ENCODE data around the gene NTRK3.
A peak's percentile ranks its signal among the peaks of the same experiment; 100 is the strongest.
"Not testable (repeated sequence)": the region's sequence is repeated elsewhere in the genome, so short reads cannot be mapped to it uniquely, and the experiment has no call there.

Gene NTRK3

DNA sequence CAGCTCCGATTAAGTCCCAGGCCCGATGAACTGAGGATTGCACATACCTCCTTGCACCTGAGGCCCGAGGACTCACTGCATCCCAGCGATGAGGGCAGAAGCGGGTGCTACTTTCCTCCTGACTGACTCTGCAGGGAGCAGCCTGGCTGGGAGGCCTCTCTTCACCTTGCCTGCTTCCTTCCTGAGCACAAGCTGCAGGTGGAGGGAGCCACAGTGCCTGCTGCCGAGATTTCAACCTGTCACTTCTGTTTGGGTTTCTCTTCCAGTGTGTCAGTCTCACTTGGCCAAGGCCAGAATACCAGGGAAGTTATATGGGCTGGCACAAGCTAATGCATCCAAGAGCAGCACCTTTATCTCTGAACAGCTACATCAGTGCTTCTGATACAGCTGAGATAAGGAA is 185.4 kb downstream of the NTRK3 start:
- DNase-seq, result no peak

- no peak for DNase-seq
Measured at GRCh38 chr15:88069561-88069960, 187.0 kb downstream of the NTRK3 start.

GRCh38 chr15:88067331-88067685 is 189.2 kb downstream of the NTRK3 start:
- no peak for DNase-seq

DNA sequence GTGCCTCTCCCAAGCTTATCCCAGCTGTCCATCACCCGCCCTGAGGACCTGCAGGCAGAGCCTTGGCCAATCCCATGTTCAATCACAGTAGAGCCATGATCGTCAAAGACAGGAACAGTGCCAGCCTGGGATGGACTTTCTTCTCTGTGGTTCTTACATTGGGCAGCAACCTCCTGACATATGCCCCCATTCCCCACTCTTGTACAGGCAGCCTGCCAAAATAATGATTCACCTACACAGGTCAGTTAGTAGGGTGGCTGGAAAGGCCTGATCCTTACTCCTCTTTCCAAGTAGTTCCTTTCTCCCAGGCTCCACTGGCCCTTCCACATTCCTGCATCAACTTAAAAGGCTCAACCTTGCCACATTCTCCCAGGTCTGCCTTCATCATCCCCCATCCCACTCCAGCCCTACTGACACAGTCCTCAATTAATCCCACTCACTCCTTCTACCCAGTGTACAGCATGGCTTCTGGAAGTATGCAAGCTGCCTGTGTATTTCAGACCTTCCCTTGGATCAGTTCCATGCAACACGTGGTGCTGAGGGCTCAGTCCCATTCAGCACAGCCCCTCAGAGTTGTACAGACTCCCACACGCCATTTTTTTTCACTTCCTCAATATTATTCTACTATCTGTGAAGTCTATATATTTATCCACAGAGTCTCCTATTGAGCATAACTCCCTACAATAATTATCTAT is 189.8 kb downstream of the NTRK3 start:
- DNase-seq, result peak; percentile 86

- no peak for DNase-seq
Measured at GRCh38 chr15:88061452-88061851, 195.1 kb downstream of the NTRK3 start.

DNA sequence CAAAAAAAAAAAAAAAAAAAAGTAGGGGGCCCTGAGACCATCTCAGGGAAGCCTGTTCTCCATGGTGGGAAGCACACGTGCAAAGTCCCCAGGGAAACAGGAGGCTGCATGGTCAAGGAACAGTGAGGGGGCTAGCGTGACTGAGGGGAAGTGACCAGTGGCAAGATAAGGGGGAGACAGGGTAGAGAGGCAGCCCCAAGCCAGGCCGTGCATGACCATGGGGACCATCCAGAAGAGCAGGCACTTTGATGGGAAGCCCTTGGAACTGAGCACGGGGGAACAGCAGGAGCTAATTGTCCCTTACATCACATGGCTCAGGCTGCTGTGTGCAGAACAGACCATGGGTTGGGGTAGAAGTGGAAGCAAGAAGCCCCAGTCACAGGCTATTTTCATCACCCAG is 196.2 kb downstream of the NTRK3 start:
- DNase-seq, result no peak

DNA sequence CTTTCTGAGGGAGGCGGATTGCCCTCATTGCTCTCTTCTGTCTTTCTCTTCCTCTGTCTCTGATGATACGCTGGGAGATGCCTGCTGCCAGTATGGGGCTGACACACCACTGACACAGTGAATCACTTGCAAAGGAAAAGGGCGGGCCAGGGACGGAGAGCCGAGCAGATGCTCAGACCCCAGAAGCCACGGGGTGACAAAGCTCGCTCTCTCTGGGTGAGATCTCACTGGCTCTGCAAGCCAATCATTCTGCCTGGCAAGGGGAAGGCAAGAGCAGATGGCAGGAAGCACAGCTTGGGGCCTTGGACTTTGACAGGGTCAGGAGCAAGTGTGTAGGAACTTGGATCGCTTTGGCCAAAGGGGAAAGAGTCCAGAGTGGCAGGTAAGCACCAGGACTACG is 198.7 kb downstream of the NTRK3 start:
- no peak for DNase-seq

DNA sequence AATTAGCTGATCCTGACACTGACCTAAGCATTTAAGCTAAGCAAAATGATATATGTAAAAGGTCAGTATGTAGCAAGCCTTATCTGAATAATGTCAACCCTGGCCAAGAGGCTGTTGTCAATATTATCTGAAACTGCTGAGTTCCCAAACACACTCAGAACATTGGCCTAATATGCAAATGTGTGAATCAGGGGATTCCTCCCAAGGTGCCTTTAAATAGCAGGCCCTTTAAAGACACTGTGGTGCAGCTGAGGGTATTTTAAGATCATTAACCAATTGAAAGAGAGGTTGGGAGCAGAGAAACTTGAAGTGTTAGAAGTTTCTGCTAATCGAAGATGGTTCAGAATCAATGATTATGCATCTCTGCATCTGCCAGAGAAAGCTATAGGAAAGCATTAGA is 207.0 kb downstream of the NTRK3 start:
- DNase-seq, result no peak

DNA sequence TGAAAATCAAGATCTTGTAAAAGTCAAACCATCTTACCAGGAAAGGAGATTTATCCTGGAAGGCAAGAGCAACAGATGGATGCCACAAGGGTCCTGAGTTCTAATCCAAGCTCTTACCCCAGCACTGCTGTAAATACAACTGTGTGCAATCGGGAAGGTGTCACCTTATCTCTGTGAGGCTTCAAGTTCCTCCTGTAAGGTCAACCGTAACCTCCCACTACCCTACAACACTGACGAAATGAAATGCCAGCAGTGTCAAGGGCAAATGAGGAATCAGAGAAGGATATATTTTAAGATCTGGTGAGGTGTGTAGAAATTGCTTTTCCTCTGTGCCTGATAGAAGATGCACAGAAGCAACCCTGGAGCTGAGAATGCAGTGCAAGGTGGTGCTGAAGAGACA is 207.8 kb downstream of the NTRK3 start:
- no peak for DNase-seq

DNA sequence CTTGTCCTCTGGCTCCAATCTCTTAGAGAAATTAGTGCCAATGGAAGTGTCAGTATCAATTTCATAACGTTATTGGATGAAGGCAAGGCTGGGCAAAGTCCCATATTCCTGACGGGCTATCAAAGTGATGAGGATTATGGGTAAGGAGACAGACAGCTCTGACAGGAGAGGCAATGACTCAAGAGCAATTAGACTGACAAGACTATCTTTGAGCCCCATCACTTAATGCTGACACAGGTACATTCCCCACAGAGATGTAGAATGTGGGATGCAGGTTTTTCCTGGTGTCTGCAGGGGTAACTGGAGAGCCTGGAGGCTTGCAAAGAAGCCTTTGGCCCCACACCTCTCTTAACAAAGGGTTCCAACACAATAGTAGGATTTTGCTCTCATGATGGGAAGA is 208.3 kb downstream of the NTRK3 start:
- no peak for DNase-seq

DNA sequence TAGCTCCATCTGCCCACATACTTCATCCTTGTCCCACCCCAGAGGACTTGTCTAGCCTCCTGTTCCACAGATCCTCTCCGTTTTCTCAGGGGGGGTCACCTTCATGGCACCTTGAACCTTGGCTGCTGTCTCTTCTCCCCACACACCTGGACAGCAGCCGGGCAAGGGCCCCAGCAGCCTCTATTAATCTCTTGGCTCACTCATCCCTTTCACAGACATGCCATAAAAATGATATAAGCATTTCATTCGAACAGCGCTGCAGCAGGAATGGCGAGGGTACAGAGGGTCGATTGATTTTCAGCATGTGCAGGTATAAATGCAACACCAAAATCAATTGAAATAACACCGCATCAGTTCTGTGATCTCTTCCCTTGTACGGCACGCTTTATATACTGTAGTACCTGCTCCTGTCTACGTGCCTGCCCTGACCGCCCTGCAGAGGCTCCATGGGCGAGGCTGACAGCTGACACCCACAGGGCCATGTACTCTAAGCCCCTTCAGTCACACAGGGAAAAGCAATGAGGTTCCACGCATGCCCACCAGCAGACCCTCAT is 209.9 kb downstream of the NTRK3 start:
- DNase-seq, result no peak

DNA sequence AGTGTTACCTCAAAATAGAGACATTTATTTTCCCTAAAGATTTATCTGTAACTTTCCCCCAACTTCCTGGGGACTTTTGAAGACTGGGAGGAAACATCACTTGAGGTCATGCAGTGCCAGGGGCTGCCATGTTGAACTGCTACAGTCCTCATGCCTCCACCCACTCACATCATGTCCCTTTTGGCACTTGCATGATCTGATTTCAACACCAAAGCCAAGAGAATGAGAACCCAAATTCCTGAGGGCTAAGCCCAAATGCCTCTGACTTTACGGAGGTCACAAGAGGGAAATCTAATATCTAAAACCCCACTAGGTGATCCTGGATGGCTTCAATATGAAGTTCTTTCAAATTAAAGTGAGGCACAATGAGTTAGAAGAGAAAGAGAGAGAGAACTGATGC is 213.1 kb downstream of the NTRK3 start:
- DNase-seq, result no peak

- DNase-seq, result no peak
Measured at GRCh38 chr15:88042047-88042446, 214.5 kb downstream of the NTRK3 start.

DNA sequence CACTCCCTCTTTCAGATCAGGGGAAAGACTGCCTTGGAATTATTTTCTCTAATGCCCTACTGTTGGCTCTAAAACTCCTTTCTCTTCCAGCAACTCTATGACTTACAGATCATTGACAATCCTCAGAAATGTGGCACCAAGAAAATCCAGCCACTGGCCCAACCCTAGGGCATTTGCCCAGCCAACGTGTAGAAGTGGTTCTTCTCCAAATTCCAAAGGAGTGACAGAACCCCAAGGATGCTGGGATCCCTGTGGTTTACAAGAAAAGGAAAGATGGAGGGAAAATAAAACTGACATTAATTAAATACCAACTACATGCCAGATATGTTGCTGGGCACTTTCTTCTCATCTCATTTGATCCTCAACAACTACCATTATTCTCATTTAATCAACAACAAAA is 216.0 kb downstream of the NTRK3 start:
- no peak for DNase-seq

DNA sequence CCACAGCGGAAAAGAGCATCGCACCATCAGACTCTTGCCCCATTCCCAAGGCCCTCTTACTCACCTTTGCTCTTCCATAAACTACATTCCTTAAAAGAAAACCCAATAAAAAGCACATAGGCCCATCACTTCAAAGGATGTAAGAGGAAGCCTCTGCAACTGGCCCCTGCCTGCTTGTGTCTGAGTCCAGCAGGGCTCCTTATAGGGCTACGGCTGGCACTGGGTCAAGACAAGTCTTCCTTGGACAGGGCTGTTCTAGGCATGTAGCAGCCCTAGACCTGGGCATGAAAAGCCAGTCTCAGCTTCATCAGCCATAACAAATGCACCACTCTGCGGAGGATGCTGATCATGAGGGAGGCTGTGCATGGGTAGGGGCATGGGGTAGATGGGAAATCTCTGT is 218.3 kb downstream of the NTRK3 start:
- DNase-seq, result peak; percentile 60

DNA sequence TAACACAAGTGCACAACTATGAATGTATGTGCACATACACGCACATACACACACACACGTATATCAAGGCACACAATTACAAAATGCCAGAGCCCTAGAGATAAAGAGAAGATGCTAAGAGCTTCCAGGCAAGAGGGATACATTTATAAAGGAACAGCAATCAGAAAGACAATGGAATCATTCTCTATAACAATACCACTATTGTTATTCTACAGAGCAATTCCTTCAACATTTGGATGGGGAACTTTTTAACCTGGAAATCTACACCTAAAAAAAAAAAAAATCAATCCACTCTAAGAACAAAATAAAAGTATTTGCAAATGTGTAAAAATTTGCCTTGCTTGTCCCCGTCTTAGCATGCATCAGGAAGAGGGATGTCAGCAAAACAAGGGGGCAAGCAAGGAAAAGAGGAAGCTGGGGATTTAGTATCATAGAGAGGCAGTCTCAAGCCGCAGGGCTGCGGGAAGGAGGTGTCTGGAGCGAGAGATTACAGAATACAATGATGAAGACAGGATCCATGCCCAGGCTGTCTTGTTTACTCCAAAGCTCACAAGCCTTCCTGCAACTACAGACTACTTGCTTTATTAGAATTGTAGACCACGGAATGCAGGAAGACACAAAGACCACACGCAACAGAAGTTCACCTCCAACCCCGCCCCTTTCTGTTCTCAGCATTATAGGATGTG is 220.2 kb downstream of the NTRK3 start:
- DNase-seq, result peak; percentile 63

DNA sequence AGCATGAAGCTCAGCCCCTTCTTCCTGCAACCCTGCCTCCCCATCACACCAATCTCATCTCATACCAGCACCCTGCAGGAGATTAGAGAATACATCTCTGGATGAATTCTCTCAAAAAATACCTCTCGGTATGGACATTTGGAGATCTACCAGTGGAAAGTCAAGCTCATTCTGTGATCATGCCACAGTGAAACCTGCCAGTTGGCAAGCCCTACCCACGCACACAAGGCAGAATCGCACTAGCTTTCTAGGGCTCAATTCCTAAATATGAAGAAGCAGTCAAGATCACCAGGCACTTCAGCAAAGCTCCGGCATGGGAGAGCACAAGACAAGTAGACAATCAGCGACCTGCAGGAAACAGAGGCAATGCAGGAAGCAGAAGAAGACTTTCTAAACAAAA is 221.2 kb downstream of the NTRK3 start:
- no peak for DNase-seq

DNA sequence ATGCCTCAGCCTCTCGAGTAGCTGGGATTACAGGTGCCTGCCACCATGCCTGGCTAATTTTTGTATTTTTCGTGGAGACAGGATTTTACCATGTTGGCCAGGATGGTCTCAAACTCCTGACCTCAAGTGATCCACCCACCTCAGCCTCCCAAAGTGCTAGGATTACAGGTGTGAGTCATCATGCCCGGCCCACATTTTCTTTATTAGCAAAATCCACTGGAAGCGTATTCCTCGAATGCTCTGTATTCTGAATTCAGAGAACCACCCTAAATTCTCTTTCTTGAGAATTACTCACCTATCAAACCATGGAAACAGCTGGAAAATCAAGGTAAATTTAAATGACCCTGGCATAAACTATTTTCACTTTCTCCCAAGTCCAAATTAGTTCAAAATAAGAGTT is 223.1 kb downstream of the NTRK3 start:
- DNase-seq, result not testable (repeated sequence)

- DNase-seq, result no peak
Measured at GRCh38 chr15:88032787-88033186, 223.8 kb downstream of the NTRK3 start.

DNA sequence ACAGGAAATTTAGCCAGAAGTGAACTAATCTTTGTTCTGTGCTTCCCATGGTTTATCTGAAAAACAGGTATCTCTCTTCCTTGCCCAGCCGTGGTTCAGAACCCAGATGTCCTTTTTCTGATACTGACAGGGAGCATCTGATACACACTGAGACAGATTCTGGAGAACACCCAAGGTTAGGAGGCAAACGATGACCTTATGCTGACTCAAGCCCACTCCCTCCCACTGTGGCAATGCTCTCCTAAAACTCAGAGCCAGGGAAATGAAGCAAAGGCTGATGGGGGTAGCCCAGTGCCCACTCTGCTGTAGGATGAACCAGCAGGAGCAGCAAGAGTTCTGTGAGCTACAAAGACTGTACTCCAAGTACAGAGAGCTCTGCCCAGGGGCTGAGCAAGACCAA is 225.1 kb downstream of the NTRK3 start:
- no peak for DNase-seq

GRCh38 chr15:88029696-88030095 is 226.8 kb downstream of the NTRK3 start:
- DNase-seq, result peak; percentile 86

GRCh38 chr15:88028024-88028423 is 228.5 kb downstream of the NTRK3 start:
- no peak for DNase-seq

DNA sequence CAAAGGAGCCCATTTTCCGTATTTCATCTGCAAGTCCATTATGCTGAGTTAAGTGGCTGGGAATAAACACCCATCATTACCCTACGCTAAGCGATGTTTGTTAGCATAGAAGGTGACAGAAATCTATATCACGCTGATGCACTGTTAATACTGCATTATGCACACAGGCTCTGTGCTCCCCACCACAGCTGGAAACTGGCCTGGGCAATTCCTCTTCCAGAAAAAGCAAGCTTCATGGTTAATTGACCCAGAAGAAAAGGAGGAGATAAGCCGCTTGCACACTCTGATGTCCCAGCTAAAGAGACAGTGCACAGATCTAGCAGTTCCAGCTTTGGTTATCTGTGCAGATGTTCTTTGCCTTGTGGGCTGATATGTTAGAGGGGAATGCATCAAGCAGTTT is 232.6 kb downstream of the NTRK3 start:
- no peak for DNase-seq

GRCh38 chr15:88022716-88023115 is 233.8 kb downstream of the NTRK3 start:
- peak; percentile 56 for DNase-seq

GRCh38 chr15:88021601-88022000 is 234.9 kb downstream of the NTRK3 start:
- no peak for DNase-seq

All from islet precursor cell (in vitro differentiated cells).